IMR-90 (cell line): ENCODE results near the gene PLCB3. TPM values are rescaled to one million over a fixed set of nuclear protein-coding genes. Genes with fewer than 3 reads are reported as not detected.
A peak's percentile ranks its signal among the peaks of the same experiment; 100 is the strongest.

ENCODE experiments used
- ATAC-seq: fragments of 200-7000 bp; cut with Tn5 transposase; 2 replicates; pipeline ENCODE4 v1.9.1; 2020; ENCODE audit warnings: low read depth, mild to moderate bottlenecking, moderate library complexity
- BruUV-seq: library from RNA; stranded (reverse); fragments of 400-500 nt; replicated peaks from 2 replicates; lab custom pipeline; 2021; lab: Mats Ljungman, UMichigan
- CTCF ChIA-PET: fragments of 300-600 bp; formaldehyde crosslinking; extraction: SDS; loops from one replicate; lab custom pipeline; 2021; ENCODE audit warnings: antibody characterized with exemption; lab: Yijun Ruan, JAX
- POLR2A ChIA-PET: fragments of 300-600 bp; sonication (Branson Sonifier 250); formaldehyde crosslinking; loops from one replicate; lab custom pipeline; 2022; ENCODE audit warnings: antibody characterized with exemption; ENCODE audit not compliant: unreplicated experiment; lab: Charles Lee
- DNase-seq: peaks from one replicate; pipeline ENCODE4 v3.0.0; 2013
- H2AFZ ChIP-seq: replicated peaks from 2 replicates; pipeline ENCODE3; 2013; ENCODE audit warnings: low read length, mild to moderate bottlenecking; ENCODE audit not compliant: poor library complexity
- H2AK5ac ChIP-seq: 2 replicates; pipeline ENCODE4 v1.6.1; 2013; ENCODE audit warnings: low read depth, low read length, inconsistent platforms
- H2AK9ac ChIP-seq: replicated peaks from 2 replicates; pipeline ENCODE3; 2013; ENCODE audit warnings: mild to moderate bottlenecking, low read depth, low read length, moderate library complexity; ENCODE audit not compliant: poor library complexity
- H2BK120ac ChIP-seq: 2 replicates; pipeline ENCODE4 v1.6.1; 2013; ENCODE audit warnings: low read depth, low read length, inconsistent platforms
- H2BK15ac ChIP-seq: 3 replicates; pipeline ENCODE4 v1.6.1; 2013; ENCODE audit warnings: low read depth, low read length, inconsistent platforms
- H2BK20ac ChIP-seq: 2 replicates; pipeline ENCODE4 v1.6.1; 2013; ENCODE audit warnings: low read depth, mild to moderate bottlenecking, inconsistent platforms, low read length, moderate library complexity
- H2BK5ac ChIP-seq: 2 replicates; pipeline ENCODE4 v1.6.1; 2013; ENCODE audit warnings: mild to moderate bottlenecking, low read depth, low read length, inconsistent platforms; ENCODE audit not compliant: poor library complexity, severe bottlenecking
- H3K14ac ChIP-seq: replicated peaks from 2 replicates; pipeline ENCODE4 v1.6.1; 2013; ENCODE audit warnings: low read depth, low read length, inconsistent platforms
- H3K18ac ChIP-seq: 2 replicates; pipeline ENCODE4 v1.6.1; 2013; ENCODE audit warnings: low read depth, low read length, control low read depth
- H3K23ac ChIP-seq: 2 replicates; pipeline ENCODE4 v1.6.1; 2013; ENCODE audit warnings: low read depth, low read length, inconsistent platforms
- H3K27ac ChIP-seq: 2 replicates; pipeline ENCODE4 v1.5.1; 2013; ENCODE audit warnings: mild to moderate bottlenecking, control low read depth, low read length; ENCODE audit not compliant: insufficient read depth
- H3K27me3 ChIP-seq: 2 replicates; pipeline ENCODE4 v1.6.1; 2013; ENCODE audit warnings: low read length; ENCODE audit not compliant: control insufficient read depth, insufficient read depth
- H3K36me3 ChIP-seq: 2 replicates; pipeline ENCODE4 v1.6.1; 2013; ENCODE audit warnings: low read length, mixed read lengths; ENCODE audit not compliant: control insufficient read depth, insufficient read depth
- H3K4ac ChIP-seq: 2 replicates; pipeline ENCODE4 v1.6.1; 2013; ENCODE audit warnings: low read depth, low read length, inconsistent platforms
- H3K4me1 ChIP-seq: 2 replicates; pipeline ENCODE4 v1.6.1; 2013; ENCODE audit warnings: low read length, mixed read lengths; ENCODE audit not compliant: control insufficient read depth, insufficient read depth
- H3K4me2 ChIP-seq: 2 replicates; pipeline ENCODE4 v1.6.1; 2013; ENCODE audit warnings: low read depth, mild to moderate bottlenecking, control low read depth, low read length, moderate library complexity
- H3K4me3 ChIP-seq: 2 replicates; pipeline ENCODE4 v1.5.1; 2013; ENCODE audit warnings: low read depth, mild to moderate bottlenecking, control low read depth, low read length, moderate library complexity; ENCODE audit not compliant: insufficient read depth
- H3K56ac ChIP-seq: 2 replicates; pipeline ENCODE4 v1.6.1; 2013; ENCODE audit warnings: low read length, inconsistent platforms; ENCODE audit not compliant: insufficient read depth; ENCODE audit errors: extremely low read depth
- H3K79me1 ChIP-seq, 2 experiments: 2 replicates each; pipeline ENCODE4 v1.6.1; 2013; ENCODE audit warnings: low read length in 2 of 2, inconsistent platforms in 1 of 2, low read depth in 1 of 2
- H3K9ac ChIP-seq: 2 replicates; pipeline ENCODE4 v1.6.1; 2013; ENCODE audit warnings: low read depth, low read length, control low read depth
- H3K9me1 ChIP-seq: 2 replicates; pipeline ENCODE4 v1.6.1; 2013; ENCODE audit warnings: low read length, inconsistent platforms; ENCODE audit not compliant: insufficient read depth
- H3K9me3 ChIP-seq: 2 replicates; pipeline ENCODE4 v1.6.1; 2013; ENCODE audit warnings: low read length; ENCODE audit not compliant: control insufficient read depth, insufficient read depth
- H4K20me1 ChIP-seq: 2 replicates; pipeline ENCODE4 v1.6.1; 2013; ENCODE audit warnings: low read length, inconsistent platforms; ENCODE audit not compliant: insufficient read depth
- H4K5ac ChIP-seq: 2 replicates; pipeline ENCODE4 v1.6.1; 2013; ENCODE audit warnings: mild to moderate bottlenecking, low read depth, low read length, control low read depth
- H4K8ac ChIP-seq, 2 experiments: 2 replicates each; pipeline ENCODE4 v1.6.1; 2013; ENCODE audit warnings: low read depth in 2 of 2, low read length in 2 of 2, control low read depth in 1 of 2, inconsistent platforms in 1 of 2
- H4K91ac ChIP-seq: 2 replicates; pipeline ENCODE4 v1.6.1; 2013; ENCODE audit warnings: low read depth, low read length, inconsistent platforms; ENCODE audit not compliant: insufficient read depth
- CEBPB ChIP-seq: IDR thresholded peaks from 2 replicates; pipeline ENCODE4 v1.6.1; 2012; ENCODE audit warnings: low read depth, low read length, improper control_type of control experiment
- WGBS, 2 experiments: methylation state at CpG; one replicate each; pipeline versions ENCODE4 v1.1.5 to v1.1.7; 2013; ENCODE audit warnings: missing lambda C conversion rate in 2 of 2; ENCODE audit not compliant: insufficient read length in 1 of 2; ENCODE audit errors: extremely low coverage in 2 of 2; 5-methylcytosine and 5-hydroxymethylcytosine counted together
- dilution Hi-C: fragments of 300-500 bp; cut with HindIII; formaldehyde crosslinking; loops from one replicate; pipeline ENCODE4 v1.14.3; 2018; ENCODE audit warnings: low sequenced_read_pairs; ENCODE audit not compliant: unreplicated experiment
- in situ Hi-C: fragments of 300-500 bp; cut with MboI; formaldehyde crosslinking; loops from 3 replicates; pipeline ENCODE4 v1.14.3; 2019; ENCODE audit warnings: low sequenced_read_pairs, inconsistent platforms, mixed read lengths
- intact Hi-C: fragments of 100-400 bp; cut with micrococcal nuclease; formaldehyde crosslinking; loops from 2 replicates; pipeline ENCODE4 v1.10.0; 2022
- polyA plus RNA-seq, 3 experiments: library from polyadenylated mRNA; depleted of rRNA; stranded (reverse); fragments of >200 nt; gene quantifications; 2 replicates each; pipeline ENCODE4 v1.2.3, GENCODE V29; 2012; ENCODE audit warnings: low replicate concordance in 1 of 3
- total RNA-seq: library from RNA; depleted of rRNA; stranded (reverse); fragments of >200 nt; gene quantifications from 2 replicates; pipeline ENCODE4 v1.2.3, GENCODE V29; 2012
- TF ChIP-seq, protein P1 (sequence below): conservative IDR thresholded peaks from 2 replicates; pipeline ENCODE4 v1.5.1; 2012; ENCODE audit warnings: mild to moderate bottlenecking, low read depth, low read length, improper control_type of control experiment

The PLCB3 gene
- total and polyA plus RNA-seq, 2 of the 4 experiments (the other 2 are of a cell fraction) = 23.9 to 24.9 TPM

GRCh38 chr11:64252003-64252872 is 908 bp downstream of the PLCB3 start:
- Histone ChIP-seq H3K14ac (peak overlapping the region; percentile 97), H3K4me1 (peaks cover 10% of the 10 kb centered on the region), H3K4ac (peak overlapping the region; percentile 96), H2AK9ac (peak overlapping the region; percentile 100), H2BK5ac (peak overlapping the region; percentile 77), H3K9me1 (no peaks in the 10 kb centered on the region), H3K4me3 (peak overlapping the region; percentile 98), H4K20me1 (peaks cover 5% of the 10 kb centered on the region; the same call in 1 of the 2 replicates), H4K8ac (peak overlapping the region; percentile 33 to 59; a peak in 3 of 4 replicates), H3K36me3 (peaks cover 17% of the 10 kb centered on the region), H4K5ac (peak overlapping the region; percentile 92), H2AFZ (peak overlapping the region; percentile 87), H3K23ac (peak overlapping the region; percentile 94), H3K79me1 (peaks cover 8 to 54% of the 10 kb centered on the region in 2 experiments), H3K9me3 (no peaks in the 10 kb centered on the region), H3K56ac (peak overlapping the region; percentile 82; the same call in 1 of the 2 replicates), H2BK120ac (no peak overlapping the region), H2BK20ac (no peak overlapping the region), H2AK5ac (peak overlapping the region; percentile 89), H3K9ac (peak overlapping the region; percentile 97), H2BK15ac (no peak overlapping the region), H3K27me3 (no peaks in the 10 kb centered on the region), H3K27ac (peak overlapping the region; percentile 88), H3K4me2 (peak overlapping the region; percentile 100), H4K91ac (peak overlapping the region; percentile 91), H3K18ac (peak overlapping the region; percentile 68)
- WGBS, 2 experiments = 0% methylated on average over 5 of the region's 23 CpGs; no CpG with 5 or more reads in 1 of the 2 experiments
- ChIA-PET POLR2A (interaction anchor here (0.7 kb wide), 1 partner anchor 12 kb away, joined by 3 read pairs; no protein-coding TSS in a partner anchor), CTCF (interaction anchor here (0.7 to 1.7 kb wide), 6 partner anchors 8 to 552 kb away, joined by 3 to 6 read pairs (median 4); no protein-coding TSS in a partner anchor)
- in situ Hi-C loops = no loop called here
- no peak for TF ChIP-seq CEBPB
- TF ChIP-seq, protein P1, sequence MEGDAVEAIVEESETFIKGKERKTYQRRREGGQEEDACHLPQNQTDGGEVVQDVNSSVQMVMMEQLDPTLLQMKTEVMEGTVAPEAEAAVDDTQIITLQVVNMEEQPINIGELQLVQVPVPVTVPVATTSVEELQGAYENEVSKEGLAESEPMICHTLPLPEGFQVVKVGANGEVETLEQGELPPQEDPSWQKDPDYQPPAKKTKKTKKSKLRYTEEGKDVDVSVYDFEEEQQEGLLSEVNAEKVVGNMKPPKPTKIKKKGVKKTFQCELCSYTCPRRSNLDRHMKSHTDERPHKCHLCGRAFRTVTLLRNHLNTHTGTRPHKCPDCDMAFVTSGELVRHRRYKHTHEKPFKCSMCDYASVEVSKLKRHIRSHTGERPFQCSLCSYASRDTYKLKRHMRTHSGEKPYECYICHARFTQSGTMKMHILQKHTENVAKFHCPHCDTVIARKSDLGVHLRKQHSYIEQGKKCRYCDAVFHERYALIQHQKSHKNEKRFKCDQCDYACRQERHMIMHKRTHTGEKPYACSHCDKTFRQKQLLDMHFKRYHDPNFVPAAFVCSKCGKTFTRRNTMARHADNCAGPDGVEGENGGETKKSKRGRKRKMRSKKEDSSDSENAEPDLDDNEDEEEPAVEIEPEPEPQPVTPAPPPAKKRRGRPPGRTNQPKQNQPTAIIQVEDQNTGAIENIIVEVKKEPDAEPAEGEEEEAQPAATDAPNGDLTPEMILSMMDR = peak; percentile 35; the same call in 1 of the 2 replicates
- intact Hi-C loops = loop anchor here (1.0 kb wide), 1 partner anchor 33 kb away; the partner anchor contains the start of gene GPR137
- DNase-seq (no peak), ATAC-seq (peak; percentile 44; the same call in 1 of the 2 replicates)
- no TSS peak for BruUV-seq
- dilution Hi-C loops = no loop called here
